Measurements from ENCODE around the gene SMARCC1. TPM values are rescaled to one million over a fixed set of nuclear protein-coding genes. Genes with fewer than 3 reads are reported as not detected.
"Not testable (repeated sequence)": the region's sequence is repeated elsewhere in the genome, so short reads cannot be mapped to it uniquely, and the experiment has no call there.

Gene SMARCC1
- total and polyA plus RNA-seq, 4 donors: 11.7 to 83.0 (median 37.5) TPM

DNA sequence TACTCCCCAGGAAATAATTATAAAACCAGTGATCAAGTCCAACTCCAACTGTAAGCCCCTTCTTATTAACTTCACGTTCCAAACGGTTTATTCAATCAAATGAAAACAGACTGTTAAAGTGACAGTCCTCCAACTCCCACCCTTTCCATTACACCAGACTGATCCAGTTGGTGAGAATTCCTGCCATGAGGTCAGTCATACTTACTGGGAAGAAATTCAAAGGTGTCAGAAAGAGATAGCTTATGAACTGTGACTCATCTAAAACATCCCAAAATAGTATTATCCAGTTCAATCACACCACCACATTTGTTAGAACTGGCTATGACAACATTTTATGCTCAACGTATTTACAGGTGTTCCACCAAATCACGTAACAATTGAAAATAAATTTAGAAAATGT is 19.5 kb downstream of the SMARCC1 start:
- DNase-seq: no peak
- ATAC-seq (ENCODE audit: insufficient read depth, low FRiP score): no peak
- WGBS, 2 donors: 56 to 71% methylated on average over 4 of the region's 4 CpGs
- H3K4me3 ChIP-seq: no peak overlapping the region
- TF ChIP-seq, protein P1, sequence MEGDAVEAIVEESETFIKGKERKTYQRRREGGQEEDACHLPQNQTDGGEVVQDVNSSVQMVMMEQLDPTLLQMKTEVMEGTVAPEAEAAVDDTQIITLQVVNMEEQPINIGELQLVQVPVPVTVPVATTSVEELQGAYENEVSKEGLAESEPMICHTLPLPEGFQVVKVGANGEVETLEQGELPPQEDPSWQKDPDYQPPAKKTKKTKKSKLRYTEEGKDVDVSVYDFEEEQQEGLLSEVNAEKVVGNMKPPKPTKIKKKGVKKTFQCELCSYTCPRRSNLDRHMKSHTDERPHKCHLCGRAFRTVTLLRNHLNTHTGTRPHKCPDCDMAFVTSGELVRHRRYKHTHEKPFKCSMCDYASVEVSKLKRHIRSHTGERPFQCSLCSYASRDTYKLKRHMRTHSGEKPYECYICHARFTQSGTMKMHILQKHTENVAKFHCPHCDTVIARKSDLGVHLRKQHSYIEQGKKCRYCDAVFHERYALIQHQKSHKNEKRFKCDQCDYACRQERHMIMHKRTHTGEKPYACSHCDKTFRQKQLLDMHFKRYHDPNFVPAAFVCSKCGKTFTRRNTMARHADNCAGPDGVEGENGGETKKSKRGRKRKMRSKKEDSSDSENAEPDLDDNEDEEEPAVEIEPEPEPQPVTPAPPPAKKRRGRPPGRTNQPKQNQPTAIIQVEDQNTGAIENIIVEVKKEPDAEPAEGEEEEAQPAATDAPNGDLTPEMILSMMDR (IDR thresholded peaks at IDR 0.05; ENCODE audit: control extremely low read depth, extremely low read depth): no peak
- H3K27ac ChIP-seq (ENCODE audit: low read depth in 1 of 2, low read length in 1 of 2): no peak overlapping the region
- H3K9ac ChIP-seq (ENCODE audit: insufficient read depth in 1 of 2, low read length in 2 of 2): no peak overlapping the region
- peaks cover 0 to 7% (median 5%) of the 10 kb centered on the region in 4 donors for H3K36me3 ChIP-seq (ENCODE audit: control insufficient read depth in 4 of 4, insufficient read depth in 4 of 4, low read length in 4 of 4)
- H3K27me3 ChIP-seq (ENCODE audit: control insufficient read depth in 3 of 3, insufficient read depth in 3 of 3, low read length in 2 of 3): no peaks in the 10 kb centered on the region
- no peaks in the 10 kb centered on the region for H3K9me3 ChIP-seq (ENCODE audit: control insufficient read depth in 4 of 4, insufficient read depth in 3 of 4, low read length in 3 of 4)
- no peaks in the 10 kb centered on the region for H3K4me1 ChIP-seq (ENCODE audit: control insufficient read depth in 5 of 5, insufficient read depth in 5 of 5, low read length in 5 of 5)

DNA sequence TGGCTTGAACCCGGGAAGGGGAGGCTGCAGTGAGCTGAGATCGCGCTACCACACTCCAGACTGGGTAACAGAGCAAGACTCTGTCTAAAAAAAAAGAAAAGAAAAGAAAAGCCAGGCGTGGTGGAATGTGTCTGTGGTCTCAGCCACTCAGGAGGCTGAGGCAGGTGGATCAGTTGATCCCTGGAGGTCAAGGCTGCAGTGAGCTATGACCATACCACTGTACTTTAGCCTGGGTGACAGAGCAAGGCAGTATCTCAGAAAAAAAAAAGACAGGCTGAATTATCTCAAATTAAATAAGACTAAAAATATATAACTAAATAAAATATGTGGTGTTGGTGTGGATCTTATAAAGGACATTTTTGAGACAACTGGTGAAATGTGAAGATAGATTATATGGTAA is 20.6 kb downstream of the SMARCC1 start:
- Histone ChIP-seq H3K4me1 (ENCODE audit: control insufficient read depth in 5 of 5, insufficient read depth in 5 of 5, low read length in 5 of 5) (no peaks in the 10 kb centered on the region), H3K36me3 (ENCODE audit: control insufficient read depth in 4 of 4, insufficient read depth in 4 of 4, low read length in 4 of 4) (peaks cover 0 to 8% (median 7%) of the 10 kb centered on the region in 4 donors), H3K4me3 (no peak overlapping the region), H3K9me3 (ENCODE audit: control insufficient read depth in 4 of 4, insufficient read depth in 3 of 4, low read length in 3 of 4) (no peaks in the 10 kb centered on the region), H3K27me3 (ENCODE audit: control insufficient read depth in 3 of 3, insufficient read depth in 3 of 3, low read length in 2 of 3) (no peaks in the 10 kb centered on the region), H3K27ac (ENCODE audit: low read depth in 1 of 2, low read length in 1 of 2) (no peak overlapping the region), H3K9ac (ENCODE audit: insufficient read depth in 1 of 2, low read length in 2 of 2) (no peak overlapping the region)
- WGBS, 2 donors: 95 to 96% methylated on average over 4 of the region's 4 CpGs
- DNase-seq: no peak
- ATAC-seq (ENCODE audit: insufficient read depth, low FRiP score): no peak
- TF ChIP-seq, protein P1 (IDR thresholded peaks at IDR 0.05; ENCODE audit: control extremely low read depth, extremely low read depth): no peak

DNA sequence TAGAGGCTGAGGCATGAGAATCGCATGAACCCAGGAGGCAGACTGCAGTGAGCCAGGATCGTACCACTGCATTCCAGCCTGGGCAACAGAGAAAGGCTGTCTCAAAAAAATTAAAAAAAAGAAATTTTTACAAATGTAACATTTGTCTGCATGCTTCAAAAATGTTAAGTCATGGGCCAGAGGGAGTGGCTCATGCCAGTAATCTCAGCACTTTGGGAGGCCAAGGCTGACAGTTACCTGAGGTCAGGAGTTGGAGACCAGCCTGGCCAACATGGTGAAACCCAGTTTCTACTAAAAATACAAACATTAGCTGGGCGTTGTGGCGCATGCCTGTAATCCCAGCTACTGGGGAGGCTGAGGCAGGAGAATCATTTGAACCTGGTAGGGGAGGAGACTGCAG is 21.5 kb downstream of the SMARCC1 start:
- not testable (repeated sequence) for H3K4me1 ChIP-seq (ENCODE audit: control insufficient read depth in 5 of 5, insufficient read depth in 5 of 5, low read length in 5 of 5); H3K9ac ChIP-seq (ENCODE audit: insufficient read depth in 1 of 2, low read length in 2 of 2); ATAC-seq (ENCODE audit: insufficient read depth, low FRiP score); H3K36me3 ChIP-seq (ENCODE audit: control insufficient read depth in 4 of 4, insufficient read depth in 4 of 4, low read length in 4 of 4); H3K4me3 ChIP-seq; H3K27ac ChIP-seq (ENCODE audit: low read depth in 1 of 2, low read length in 1 of 2); H3K9me3 ChIP-seq (ENCODE audit: control insufficient read depth in 4 of 4, insufficient read depth in 3 of 4, low read length in 3 of 4); DNase-seq; H3K27me3 ChIP-seq (ENCODE audit: control insufficient read depth in 3 of 3, insufficient read depth in 3 of 3, low read length in 2 of 3)
- WGBS, 2 donors: 91 to 93% methylated on average over 4 of the region's 4 CpGs

DNA sequence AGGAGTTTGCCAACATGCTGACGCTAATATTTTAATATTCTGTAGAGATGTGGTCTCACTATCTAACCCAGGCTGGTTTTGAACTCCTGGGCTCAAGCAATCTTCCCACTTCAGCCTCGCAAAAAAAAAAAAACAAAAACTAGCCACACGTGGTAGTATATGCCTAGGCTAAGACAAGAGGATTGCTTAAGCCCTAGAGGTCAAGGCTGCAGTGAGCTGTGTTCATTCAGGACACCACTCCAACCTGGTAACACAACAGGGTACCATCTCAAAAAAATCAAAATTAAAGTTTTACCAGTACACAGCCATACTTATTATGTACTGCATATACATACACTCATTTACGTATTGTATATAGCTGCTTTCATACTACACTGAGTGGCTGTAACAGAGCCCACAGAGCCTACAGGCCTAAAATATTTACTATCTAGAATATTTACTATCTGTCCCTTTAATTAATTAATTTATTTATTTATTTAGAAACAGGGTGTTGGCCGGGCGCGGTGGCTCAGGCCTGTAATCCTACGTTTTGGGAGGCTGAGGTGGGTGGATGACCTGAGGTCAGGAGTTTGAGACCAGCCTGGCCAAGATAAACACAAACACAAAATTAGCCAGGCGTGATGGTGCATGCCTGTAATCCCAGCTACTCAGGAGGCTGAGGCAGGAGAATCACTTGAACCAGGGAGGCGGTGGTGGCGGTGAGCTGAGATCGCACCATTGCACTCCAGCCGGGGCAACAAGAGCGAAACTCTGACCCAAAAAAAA is 23.2 kb downstream of the SMARCC1 start:
- Histone ChIP-seq H3K9me3 (ENCODE audit: control insufficient read depth in 4 of 4, insufficient read depth in 3 of 4, low read length in 3 of 4) (no peaks in the 10 kb centered on the region), H3K27me3 (ENCODE audit: control insufficient read depth in 3 of 3, insufficient read depth in 3 of 3, low read length in 2 of 3) (no peaks in the 10 kb centered on the region), H3K9ac (ENCODE audit: insufficient read depth in 1 of 2, low read length in 2 of 2) (no peak overlapping the region), H3K27ac (ENCODE audit: low read depth in 1 of 2, low read length in 1 of 2) (no peak overlapping the region), H3K4me1 (ENCODE audit: control insufficient read depth in 5 of 5, insufficient read depth in 5 of 5, low read length in 5 of 5) (no peaks in the 10 kb centered on the region), H3K4me3 (no peak overlapping the region), H3K36me3 (ENCODE audit: control insufficient read depth in 4 of 4, insufficient read depth in 4 of 4, low read length in 4 of 4) (peaks cover 0 to 8% (median 4%) of the 10 kb centered on the region in 4 donors)
- 91 to 93% methylated on average over 14 of the region's 14 CpGs for WGBS, 2 donors
- no peak for ATAC-seq (ENCODE audit: insufficient read depth, low FRiP score)
- TF ChIP-seq, protein P1 (IDR thresholded peaks at IDR 0.05; ENCODE audit: control extremely low read depth, extremely low read depth): no peak
- DNase-seq: no peak
